HPDE6-E6E7 (cell line): ENCODE data around the gene EVC.
"Not testable (repeated sequence)": the region's sequence is repeated elsewhere in the genome, so short reads cannot be mapped to it uniquely, and the experiment has no call there.

Source experiments
- DNase-seq: peaks from one replicate; pipeline ENCODE4 v3.0.0; 2011; ENCODE audit warnings: missing footprints; ENCODE audit errors: extremely low spot score

EVC gene

DNA sequence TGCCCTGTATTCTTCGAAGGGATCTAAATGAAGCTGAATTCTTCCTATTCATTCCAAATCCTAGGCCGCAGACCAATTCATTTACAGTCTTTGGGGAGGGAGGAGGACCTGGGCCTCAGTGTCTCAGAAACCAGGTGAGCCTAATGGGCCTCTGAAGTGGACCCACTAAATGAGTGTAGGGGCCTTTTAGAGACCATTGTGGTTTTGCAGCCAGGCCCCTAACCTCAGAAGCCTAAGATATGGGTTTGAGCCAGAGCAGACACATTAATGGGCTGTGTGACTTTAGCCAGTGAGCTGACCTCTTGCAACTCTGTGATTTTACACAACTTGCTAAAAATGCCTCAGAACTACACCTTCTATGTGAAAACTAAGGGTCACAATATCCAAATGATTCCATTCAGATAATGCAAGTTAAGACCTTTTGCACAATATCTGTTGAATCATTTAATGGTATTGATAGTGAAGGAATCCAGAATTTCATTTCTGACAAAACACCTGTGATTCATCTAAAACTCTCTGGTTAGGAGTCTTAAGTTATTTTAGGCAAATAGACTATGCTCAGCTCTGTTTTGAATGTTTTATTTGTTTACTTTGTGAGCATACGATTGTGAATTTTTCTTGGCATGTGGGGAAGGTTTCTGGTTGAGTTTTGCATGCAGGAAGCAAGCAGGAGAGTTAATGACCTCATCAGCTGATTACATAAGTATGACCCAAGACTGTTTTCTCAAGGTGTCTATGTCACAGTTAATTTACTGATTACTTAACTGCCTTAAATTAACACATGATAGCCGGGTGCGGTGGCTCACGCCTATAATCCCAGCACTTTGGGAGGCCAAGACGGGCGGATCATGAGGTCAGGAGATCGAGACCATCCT lies 75.0 kb downstream of the EVC start:
- no peak for DNase-seq

DNA sequence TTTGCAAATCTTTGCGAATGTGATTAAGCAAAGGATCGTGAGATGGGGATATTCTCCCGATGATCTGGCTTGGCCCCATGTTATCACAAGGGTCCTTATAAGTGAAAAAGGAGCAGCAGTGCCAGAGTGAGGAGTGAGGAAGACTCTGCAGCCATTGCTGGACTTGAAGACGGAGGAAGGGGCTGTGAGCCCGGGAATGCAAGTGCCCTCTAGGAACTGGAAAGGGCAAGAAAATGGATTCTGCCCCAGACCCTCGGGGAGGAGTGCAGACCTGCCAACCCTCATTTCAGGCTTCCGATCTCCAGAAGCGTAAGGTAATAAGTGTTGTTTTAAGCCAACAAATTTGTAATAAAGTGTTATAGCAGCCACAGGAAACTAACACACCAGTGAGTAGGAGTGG lies 76.3 kb downstream of the EVC start:
- DNase-seq, result no peak

DNA sequence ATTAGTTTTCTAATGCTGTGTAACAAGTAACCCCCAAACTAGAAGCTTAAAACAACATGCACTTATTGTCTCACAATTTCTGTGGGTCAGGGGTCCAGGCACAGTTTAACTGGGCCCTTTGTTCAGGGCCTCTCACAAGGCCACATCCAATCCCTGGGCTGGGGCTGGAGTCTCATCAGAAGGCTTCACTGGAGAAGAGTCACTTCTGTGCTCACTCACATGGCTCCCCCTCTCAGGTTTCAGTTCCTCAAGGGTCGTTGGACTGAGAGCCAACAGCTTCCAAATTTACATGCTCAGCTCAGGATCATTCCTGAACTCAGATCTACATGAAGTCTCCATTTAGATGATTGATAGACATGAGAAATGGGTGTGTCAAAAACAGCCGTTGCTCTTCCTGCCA lies 77.1 kb downstream of the EVC start:
- no peak for DNase-seq

DNA sequence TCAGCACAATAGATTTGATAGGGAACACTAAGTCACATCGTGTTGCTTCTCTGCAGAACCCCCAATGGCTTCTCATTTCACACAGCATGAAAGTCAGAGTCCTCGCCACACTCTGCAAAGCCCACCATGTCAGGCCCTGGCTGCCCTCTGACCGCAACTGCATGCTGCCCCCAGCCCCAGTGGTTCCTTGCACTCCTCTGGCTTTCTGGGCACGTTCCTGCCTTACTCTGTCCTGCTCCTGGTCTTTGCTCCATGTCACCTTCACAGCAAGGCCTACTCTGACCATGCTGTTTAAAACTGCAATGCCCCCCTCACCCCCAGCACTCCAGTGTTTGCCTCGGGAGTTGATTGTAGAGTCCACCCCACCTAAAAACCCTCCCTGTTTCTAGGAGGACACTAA lies 78.1 kb downstream of the EVC start:
- no peak for DNase-seq

DNA sequence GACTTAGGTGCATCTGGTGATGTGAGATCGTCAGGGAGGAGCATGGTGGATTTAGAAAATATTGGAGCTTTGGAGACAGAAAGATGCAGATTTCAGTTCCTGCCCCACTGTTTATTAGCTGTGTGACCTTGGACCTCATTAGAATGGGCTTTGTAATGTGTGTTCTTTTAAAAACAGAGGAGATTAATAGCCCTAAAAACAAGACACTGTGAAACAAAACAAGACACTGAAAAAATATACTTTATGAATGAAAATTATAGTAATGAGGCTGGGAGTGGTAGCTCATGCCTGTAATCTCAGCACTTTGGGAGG lies 79.5 kb downstream of the EVC start:
- DNase-seq, result no peak

DNA sequence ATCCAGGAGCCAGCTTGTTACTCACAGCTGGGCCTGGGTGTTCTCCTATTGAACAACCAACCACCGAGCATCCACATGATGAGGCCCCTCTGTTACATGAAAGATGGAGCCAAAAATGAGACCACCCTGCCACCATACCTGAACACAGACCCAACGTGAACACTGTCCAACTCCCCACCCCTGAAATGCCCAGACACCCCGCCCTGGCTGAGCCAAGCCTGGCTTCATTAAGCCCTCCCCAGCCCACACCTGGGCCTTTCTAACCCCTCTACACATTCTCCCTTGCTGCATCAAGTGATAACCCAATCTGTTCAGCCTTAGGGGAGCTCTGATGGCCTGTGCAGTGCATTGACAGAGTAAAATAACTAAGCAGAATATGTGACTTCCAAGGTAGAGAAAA lies 80.7 kb downstream of the EVC start:
- no peak for DNase-seq

DNA sequence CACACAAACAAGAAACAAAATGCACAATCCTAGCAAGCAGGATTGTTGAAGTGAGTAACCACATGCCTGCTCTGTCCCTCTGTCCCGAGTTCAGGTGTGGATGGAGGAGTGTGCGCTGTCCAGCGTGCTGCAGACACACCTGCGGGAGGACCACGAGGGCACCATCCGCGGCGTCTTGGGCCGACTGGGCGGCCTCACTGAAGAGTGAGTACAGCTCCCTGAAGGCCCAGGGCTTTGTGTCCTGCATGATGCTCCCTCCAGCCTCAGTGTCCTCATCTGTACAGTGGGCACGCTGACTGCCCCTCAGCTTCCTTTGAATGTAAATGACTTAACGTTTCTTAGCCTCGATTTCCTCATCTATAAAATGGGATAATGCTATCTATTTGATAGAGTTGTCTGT lies 82.5 kb downstream of the EVC start:
- DNase-seq, result no peak

DNA sequence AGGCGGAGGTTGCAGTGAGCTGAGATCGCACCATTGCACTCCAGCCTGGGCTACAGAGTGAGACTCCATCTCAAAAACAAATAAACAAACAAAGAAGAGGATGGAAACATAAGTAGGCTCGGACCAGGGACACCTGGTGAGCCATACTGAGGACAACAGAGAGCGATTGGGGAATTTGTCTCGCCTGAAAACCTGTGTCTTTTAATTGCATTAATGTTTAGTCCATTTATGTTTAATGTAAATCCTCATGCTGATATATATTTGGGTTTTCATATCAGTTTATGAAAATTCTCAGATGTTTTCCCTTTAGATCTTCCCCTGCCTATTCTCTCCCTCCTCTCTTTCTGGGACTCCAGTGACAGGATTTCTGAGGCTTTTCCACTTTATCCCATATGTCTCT lies 84.6 kb downstream of the EVC start:
- DNase-seq, result no peak

DNA sequence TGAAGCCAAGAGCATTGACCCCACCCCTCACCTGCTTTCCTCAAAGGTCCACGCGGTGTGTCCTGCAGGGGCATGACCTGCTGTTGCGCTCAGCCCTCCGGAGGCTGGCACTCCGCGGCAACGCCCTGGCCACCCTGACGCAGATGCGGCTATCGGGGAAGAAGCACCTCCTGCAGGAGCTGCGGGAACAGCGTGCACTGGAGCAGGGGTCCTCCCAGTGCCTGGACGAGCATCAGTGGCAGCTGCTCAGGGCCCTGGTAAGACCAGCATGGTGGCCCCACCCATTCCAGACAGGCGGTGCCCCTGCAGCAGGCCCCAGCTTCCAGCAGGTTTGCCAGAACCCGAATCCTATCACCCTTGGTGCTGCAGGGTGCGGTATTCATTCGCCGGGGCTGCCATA lies 86.0 kb downstream of the EVC start:
- DNase-seq, result no peak

DNA sequence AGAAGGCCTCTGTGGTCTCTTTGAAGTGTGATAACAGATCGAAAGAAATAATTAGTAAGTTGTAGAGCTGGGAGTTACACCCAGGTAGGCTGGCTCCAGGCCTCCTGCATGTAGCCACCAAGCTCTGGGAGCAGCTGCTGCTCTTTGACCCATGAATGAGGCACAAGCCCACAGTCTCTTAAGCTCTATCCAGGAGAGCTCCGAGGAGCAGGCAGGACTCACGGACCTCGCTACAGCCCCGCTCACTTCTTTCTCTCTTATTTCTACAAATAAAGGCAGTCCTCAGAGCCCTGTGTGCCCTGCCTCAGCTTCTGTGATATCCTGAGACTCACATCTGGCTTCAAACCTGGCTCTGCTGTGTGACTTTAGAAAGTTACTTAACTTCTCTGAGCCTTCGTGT lies 86.9 kb downstream of the EVC start:
- no peak for DNase-seq

DNA sequence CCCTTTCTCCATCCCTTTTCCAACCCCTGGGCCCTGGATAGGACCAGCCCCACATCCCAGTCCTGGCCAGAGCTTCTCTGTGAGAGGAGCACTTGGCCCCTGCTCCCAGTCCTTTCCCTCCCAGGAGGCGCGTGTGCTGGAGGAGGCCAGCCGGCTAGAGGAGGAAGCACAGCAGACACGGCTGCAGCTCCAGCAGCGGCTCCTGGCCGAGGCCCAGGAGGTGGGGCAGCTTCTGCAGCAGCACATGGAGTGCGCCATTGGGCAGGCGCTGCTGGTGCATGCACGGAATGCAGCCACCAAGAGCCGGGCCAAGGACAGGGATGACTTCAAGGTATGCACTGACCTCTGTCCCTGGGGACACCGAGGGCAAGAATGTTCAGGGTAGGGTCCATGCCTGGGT lies 87.5 kb downstream of the EVC start:
- DNase-seq, result no peak

DNA sequence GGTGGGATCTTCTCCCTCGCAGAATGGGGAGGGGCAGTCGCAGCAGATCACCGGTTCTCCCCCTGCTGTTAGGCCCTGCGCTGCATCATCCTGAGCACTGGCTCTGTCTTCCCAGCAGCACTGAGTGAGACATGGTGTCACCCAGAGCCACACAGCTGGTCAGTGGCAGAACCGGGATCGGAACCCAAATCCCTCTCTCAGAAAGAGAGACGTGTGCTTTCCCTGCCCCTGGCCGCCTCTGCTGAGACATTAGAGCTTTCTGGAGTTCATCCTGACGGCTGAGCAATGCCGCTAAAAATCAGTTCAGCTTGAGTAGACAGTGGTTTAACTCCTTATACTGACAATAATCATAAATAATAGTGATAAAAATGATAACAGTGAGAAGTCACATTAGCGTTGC lies 87.9 kb downstream of the EVC start:
- DNase-seq, result no peak

DNA sequence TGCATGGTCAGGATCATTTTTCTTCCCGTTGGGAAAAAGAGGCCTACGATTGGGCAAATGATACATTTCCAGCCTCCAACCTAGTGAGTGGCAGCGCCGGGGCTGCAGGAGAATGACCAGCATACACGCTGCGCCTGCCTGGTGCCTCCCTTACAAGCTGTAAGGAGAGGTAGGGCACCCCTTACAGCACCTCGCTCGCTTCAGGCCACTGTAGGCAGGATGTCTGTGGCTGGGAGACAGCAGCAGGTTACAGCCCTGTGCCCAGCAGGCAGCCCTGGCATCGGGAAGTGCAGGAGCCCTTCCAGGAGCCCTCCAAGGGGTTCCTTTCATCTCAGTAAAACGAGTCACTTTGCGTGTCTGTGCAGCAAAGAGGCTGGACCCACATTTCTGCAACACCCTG lies 88.4 kb downstream of the EVC start:
- no peak for DNase-seq

DNA sequence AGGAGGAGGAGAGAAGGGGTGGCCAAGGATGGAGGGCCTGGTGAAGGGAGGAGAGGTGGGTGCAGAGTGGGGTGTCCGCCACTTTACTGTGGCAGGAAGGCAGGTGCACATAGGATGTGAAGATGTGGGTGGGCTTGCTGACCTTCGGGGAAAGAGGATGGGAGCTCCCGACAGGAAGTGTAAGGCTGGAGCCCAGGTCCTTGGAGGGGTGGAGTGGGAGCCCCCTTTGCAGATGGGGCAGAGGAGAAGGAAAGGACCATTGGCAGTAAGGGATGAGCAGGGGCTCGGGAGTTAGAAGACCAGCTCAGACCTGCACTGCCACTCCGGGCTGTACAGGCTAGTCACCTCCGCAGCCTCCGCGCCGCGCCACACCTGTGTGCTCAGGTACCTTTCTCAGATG lies 89.5 kb downstream of the EVC start:
- DNase-seq, result no peak

DNA sequence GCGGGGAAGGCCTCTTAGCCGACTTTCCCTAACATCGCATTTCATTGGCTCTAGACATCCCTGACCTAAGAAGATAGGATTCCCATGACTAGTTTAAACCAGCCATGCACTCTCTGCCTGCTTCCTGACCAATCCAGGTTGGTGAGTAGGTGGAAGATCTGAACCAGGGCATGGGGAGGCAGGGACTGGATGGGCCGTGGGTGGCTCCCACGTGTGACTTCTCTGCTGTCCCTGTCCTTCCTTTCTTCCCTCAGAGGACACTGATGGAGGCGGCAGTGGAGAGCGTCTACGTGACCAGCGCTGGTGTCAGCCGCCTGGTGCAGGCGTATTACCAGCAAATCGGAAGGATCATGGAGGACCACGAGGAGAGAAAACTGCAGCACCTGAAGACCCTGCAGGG lies 90.7 kb downstream of the EVC start:
- DNase-seq, result no peak

DNA sequence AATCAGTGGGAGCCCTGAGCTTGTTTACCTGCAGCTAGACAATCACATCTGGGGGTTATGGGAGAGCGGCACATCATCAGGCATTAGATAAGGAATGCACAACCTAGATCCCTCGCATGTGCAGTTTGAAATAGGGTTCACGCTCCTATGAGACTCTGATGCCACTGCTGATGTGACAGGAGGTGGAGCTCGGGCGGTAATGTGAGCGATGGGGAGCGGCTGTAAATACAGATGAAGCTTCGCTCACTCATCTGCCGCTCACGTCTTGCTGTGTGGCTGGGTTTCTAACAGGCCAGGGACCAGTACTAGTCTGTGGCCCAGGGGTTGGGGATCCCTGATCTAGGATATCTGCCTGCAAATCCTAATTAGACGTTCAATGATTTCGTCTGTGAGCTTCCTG lies 91.6 kb downstream of the EVC start:
- no peak for DNase-seq

DNA sequence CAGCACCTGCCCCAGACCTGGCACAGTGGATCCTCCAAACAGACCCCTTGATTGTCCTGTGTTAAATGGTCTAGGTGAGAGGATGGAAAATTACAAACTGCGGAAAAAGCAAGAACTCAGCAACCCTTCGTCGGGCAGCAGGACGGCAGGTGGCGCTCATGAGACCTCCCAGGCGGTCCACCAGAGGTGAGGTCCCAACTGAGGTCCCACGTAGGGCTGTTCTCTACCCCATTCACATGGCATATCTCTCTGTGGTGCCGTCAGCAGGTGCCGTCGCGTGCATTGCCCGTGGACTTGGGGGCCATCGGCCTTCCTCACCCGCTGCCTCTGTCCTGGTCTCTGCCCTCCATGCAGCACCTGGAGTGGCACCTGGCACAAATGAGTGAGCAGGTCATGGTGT lies 93.7 kb downstream of the EVC start:
- no peak for DNase-seq

DNA sequence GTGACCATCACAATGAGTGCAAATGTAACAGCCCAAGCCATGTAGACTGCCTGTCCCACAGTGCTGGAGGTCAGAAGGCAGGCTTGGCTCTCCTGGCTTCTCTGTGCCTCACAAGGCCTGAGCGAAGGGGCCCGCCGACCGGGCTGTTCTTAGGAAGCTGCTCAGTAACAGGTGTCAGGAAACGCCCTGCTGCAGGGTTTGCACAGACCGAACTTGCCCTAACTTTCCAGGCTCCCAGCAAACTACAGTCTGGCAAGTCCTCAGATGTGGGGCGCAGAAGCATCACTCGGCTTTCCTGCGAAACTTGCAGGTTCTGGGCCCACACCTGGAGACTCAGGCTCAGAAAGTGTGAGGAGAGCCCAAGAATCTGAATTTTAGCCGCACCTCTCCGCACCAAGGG lies 94.3 kb downstream of the EVC start:
- DNase-seq, result no peak

DNA sequence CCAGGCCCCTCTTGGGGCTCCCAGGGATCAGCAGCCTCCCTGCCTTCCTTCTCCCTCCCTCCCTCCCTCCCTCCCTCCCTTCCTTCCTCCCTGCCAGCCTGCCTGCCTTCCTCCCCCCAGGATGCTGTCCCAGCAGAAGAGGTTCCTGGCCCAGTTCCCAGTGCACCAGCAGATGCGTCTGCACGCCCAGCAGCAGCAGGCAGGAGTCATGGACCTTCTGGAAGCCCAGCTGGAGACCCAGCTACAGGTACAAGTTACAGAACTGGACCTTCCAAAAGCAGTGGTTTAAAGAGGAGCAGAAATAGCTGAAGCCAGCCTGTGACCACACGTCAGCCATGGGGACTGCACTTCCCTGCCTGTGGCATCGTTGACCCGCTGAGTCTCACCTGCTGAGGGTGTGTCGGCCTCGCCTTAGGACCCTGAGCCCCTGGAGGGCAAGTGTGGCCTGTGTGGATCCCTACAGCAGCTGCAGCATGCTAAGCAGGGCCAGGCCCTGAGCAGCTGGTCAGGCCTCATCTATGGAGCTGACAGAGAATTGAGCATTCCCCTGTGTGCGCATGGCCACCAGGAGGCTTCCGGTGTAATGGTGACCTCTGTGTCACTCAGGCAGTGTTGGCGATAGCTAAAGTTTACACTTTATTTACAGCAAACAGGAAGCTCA lies 97.2 kb downstream of the EVC start:
- DNase-seq, result no peak

DNA sequence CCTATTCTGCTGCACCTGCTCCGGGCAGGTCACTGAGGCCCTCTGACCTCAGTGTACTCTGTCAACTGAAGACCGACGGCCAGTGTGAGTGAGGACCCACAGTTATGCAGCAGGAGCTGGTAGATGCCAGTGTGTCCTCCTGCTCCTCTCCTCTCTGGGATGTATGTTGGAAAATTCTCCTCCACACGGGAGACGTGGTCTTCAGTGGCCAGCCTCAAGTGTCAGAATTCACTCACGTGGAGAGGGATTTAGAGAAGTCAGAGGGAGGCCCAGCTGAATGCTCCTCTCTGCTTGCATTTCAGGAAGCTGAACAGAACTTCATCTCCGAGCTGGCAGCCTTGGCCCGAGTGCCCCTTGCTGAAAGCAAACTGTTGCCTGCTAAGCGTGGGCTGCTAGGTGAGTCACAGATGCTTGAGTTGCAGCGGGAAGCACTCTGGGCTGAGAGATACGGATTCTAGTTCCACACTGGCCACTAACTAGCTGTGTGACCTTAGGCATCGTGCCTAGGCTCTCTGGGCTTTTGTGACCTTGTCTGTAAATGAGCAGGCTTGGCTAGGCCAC lies 98.3 kb downstream of the EVC start:
- no peak for DNase-seq

DNA sequence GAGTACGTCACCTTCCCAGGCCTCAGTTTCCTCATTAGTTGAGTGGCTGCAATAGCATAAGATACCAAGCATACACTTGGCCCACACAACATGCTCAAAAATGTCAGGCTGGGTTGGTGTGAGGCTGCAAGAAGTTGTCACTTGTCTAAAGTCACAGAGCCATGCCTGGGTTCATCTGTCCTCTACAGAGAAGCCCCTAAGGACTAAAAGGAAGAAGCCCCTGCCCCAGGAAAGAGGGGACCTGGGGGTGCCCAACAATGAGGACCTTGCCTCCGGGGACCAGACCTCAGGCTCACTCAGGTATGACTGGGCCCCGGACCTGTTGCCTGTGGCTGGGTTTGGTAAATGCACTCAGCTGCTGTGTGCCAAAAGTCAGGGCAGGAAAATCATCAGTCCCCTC lies 99.2 kb downstream of the EVC start:
- DNase-seq, result no peak

DNA sequence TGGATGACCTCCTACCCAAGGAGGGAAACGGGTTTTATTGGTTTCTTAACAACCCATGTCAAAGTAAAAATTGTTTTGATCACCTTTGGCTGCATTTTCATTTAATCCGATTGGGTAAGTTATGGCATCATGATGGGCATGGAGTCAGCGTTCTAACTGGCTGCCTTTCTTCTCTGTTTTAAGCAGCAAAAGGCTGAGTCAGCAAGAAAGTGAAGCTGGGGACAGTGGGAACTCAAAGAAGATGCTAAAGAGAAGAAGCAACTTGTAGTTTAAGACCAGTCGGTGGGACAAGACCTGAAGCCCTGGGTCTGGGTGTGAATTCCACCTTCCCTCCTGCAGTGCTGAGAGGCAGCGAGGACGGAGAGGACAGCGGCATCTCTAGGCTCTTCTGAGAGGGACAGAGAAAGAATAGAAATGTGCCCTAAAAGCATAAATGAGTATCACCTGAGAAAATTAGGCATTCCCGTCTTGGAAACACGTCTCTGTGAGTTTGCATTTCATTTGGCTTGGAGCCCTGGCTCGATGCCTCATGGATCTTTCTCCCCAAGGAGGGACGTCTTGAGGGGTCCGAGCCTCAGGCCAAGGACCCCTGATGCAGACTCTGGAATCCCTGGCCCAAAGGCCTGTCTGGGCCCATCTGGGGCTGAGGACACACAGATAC lies 99.9 kb downstream of the EVC start:
- DNase-seq, result no peak

DNA sequence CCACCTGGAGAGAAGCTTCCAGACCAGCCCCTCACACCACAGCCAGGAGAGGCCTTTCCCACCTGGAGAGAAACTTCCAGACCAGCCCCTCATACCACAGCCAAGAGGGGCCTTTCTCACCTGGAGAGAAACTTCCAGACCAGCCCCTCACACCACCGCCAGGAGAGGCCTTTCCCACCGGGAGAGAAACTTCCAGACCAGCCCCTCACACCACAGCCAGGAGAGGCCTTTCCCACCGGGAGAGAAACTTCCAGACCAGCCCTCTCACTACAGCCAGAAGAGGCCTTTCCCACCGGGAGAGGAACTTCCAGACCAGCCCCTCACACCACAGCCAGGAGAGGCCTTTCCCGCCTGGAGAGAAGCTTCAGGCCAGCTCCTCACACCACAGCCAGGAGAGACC lies 101.1 kb downstream of the EVC start:
- not testable (repeated sequence) for DNase-seq
